GM12864 (cell line): Measurements from ENCODE around the gene IMPG2.

Source experiments
- DNase-seq: peaks from one replicate; pipeline ENCODE4 v3.0.0-alpha.2; 2011; ENCODE audit warnings: low read depth
- H3K4me3 ChIP-seq: 2 replicates; pipeline ENCODE4 v1.5.1; 2011; ENCODE audit warnings: mild to moderate bottlenecking, low read depth, low read length, control low read depth
- CTCF ChIP-seq: IDR thresholded peaks from 2 replicates; pipeline ENCODE4 v1.5.1; 2011; ENCODE audit warnings: low read depth, mild to moderate bottlenecking, moderate library complexity, low read length, control low read depth, inconsistent platforms; ENCODE audit errors: missing control alignments

The IMPG2 gene

GRCh38 chr3:101303089-101303731, 17.2 kb downstream of the IMPG2 start:
- H3K4me3 ChIP-seq: peak overlapping the region; percentile 18; the same call in 1 of the 2 replicates
- no peak for TF ChIP-seq CTCF
- DNase-seq: no peak

GRCh38 chr3:101300073-101300472, 20.3 kb downstream of the IMPG2 start:
- no peak for TF ChIP-seq CTCF
- no peak for DNase-seq

DNA sequence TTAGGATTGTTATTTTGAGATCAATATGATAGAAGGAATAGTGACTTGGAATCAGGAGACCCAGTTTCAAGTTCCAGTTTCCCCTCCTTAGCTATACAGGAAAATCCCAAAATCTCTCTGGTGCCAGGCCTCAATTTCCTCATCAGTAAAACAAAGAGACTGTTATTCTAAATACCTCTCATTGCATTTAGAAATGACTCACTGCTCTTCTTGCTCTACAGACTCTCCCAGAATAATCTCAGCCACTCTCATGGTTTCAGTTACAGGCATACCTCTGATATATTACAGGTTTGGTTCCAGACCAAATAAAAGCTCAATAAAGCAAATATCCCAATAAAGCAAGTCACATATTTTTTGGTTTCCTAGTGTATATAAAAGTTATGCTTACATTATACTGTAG, 28.3 kb downstream of the IMPG2 start:
- no peak for DNase-seq
- H3K4me3 ChIP-seq: no peak overlapping the region
- no peak for TF ChIP-seq CTCF

More at GRCh38 chr3:101300073-101300472, 20.3 kb downstream of the IMPG2 start:
- no peak overlapping the region for H3K4me3 ChIP-seq

DNA sequence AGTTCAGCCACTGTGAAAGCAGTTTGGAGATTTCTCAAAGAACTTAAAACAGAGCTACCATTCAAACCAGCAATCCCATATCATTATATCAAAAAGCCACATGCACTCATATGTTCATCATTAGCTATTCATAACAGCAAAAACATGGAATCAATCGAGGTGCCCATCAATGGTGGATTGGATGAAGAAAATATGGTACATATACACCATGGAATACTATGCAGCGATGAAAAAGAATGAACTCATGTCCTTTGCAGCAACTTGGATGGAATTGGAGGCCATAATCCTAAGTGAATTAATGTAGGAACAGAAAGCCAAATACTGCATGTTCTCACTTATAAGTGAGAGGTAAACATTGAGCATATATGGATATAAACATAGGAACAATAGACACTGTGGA, 32.1 kb downstream of the IMPG2 start:
- TF ChIP-seq CTCF: no peak
- no peak overlapping the region for H3K4me3 ChIP-seq
- DNase-seq: no peak

DNA sequence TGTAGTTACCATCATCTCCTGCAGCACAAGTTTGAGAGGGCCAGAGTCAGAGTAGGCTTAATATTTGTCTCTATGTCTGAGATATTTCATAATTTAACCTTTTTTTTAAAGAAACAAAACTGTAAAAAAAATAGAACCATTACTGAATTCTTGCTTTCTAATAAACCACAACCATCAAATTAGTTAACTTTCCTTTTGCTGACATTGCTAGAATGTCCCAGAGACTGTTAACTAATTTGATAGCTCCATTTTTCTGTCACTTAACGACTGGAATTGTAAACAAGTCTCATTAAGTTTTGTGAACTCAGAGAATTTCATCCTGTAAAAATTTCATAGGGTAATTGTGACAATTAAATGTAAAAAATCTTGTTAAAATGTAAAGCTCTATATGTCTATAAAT, 35.6 kb downstream of the IMPG2 start:
- TF ChIP-seq CTCF: no peak
- no peak overlapping the region for H3K4me3 ChIP-seq

DNA sequence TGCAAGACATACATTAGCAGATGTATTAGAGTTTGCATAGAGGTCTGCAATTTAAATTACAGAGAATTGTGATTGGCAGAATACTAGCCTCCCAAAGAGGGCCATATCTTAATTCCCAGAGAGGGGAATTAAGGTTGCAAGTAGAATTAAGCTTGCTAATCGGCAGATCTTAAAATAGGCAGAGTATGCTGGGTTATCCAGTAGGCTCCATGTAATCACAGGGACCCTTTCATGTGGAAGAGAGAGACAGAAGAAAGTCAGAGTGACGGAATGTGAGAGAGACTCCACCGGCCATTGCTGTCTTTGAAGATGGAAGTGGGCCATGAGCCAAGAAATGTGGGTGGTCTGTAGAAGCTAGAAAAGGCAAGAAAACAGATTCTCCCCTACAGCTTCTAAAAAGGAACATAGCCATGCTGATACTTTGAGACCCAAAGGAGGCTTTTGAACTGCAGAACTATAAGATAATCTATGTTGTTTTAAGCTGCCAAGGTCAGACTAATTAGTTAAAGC, 38.8 kb downstream of the IMPG2 start:
- TF ChIP-seq CTCF: no peak
- H3K4me3 ChIP-seq: no peak overlapping the region
- DNase-seq: no peak

More for the DNA sequence above, 35.6 kb downstream of the IMPG2 start:
- no peak for DNase-seq
